Prostate gland (tissue), 2 donors: ENCODE data around the gene RAVER1. TPM values are rescaled to one million over a fixed set of nuclear protein-coding genes. Genes with fewer than 3 reads are reported as not detected.
"Not testable (repeated sequence)": the region's sequence is repeated elsewhere in the genome, so short reads cannot be mapped to it uniquely, and the experiment has no call there.

Experiments
- DNase-seq: peaks from one replicate; pipeline ENCODE4 v3.0.0-alpha.2; 2019; ENCODE audit warnings: low spot score
- H3K27ac ChIP-seq, 2 donors: fragments of 200-600 bp; sonication (generic); 2 replicates each; pipeline ENCODE4 v1.5.1; 2017 to 2019
- H3K27me3 ChIP-seq: fragments of 200-600 bp; sonication (generic); replicated peaks from 2 replicates; pipeline ENCODE4 v1.5.1; 2019; ENCODE audit not compliant: insufficient read depth
- H3K36me3 ChIP-seq, 2 donors: fragments of 200-600 bp; sonication (generic); 1 replicate in 1 of 2; 2 replicates in 1 of 2; pipeline versions ENCODE4 v1.5.1 to v1.8.1; 2017 to 2019
- H3K4me1 ChIP-seq: fragments of 200-600 bp; sonication (generic); replicated peaks from 2 replicates; pipeline ENCODE4 v1.5.1; 2019
- H3K4me3 ChIP-seq, 2 donors: fragments of 200-600 bp; sonication (generic); 2 replicates each; pipeline ENCODE4 v1.5.1; 2017 to 2019
- H3K9me3 ChIP-seq: fragments of 200-600 bp; sonication (generic); 2 replicates; pipeline ENCODE4 v1.5.1; 2017
- CTCF ChIP-seq, 4 experiments: fragments of 200-600 bp in 2 of 4; fragments of 450-650 bp in 2 of 4; sonication (generic) in 2 of 4; IDR thresholded peaks; 1 replicate in 3 of 4; 2 replicates in 1 of 4; pipeline ENCODE4 v1.5.1; 2016 to 2019; ENCODE audit warnings: antibody characterized with exemption in 4 of 4, mild to moderate bottlenecking in 2 of 4, moderate library complexity in 2 of 4
- POLR2A ChIP-seq: fragments of 450-650 bp; IDR thresholded peaks from one replicate; pipeline ENCODE4 v1.6.1; 2016; ENCODE audit warnings: antibody characterized with exemption, mild to moderate bottlenecking
- POLR2AphosphoS5 ChIP-seq: sonication (generic); formaldehyde crosslinking; IDR thresholded peaks from one replicate; pipeline ENCODE4 v1.6.1; 2017; ENCODE audit warnings: antibody characterized with exemption
- WGBS: methylation state at CpG from one replicate; pipeline ENCODE4 v1.1.5; 2018; 5-methylcytosine and 5-hydroxymethylcytosine counted together
- intact Hi-C: fragments of 100-400 bp; cut with DNase I; formaldehyde crosslinking; loops from one replicate; pipeline ENCODE4 v1.14.2; 2022
- total RNA-seq, 2 donors: library from RNA; depleted of rRNA; stranded (reverse); fragments of >200 nt; gene quantifications; one replicate each; pipeline ENCODE4 v1.1.0, GENCODE V29; 2016

Gene RAVER1
- total RNA-seq, 2 donors from 2014 or later, result 50.2 to 53.2 TPM

GRCh38 chr19:10284960-10285278 lies 48.4 kb downstream of the RAVER1 start:
- DNase-seq, result no peak
- Histone ChIP-seq H3K4me3 (no peak overlapping the region), H3K4me1 (peaks cover 1% of the 10 kb centered on the region), H3K36me3 (no peaks in the 10 kb centered on the region), H3K9me3 (no peaks in the 10 kb centered on the region), H3K27me3 (peaks cover 16% of the 10 kb centered on the region), H3K27ac (no peak overlapping the region)
- WGBS, result 88% methylated on average over 13 of the region's 13 CpGs
- intact Hi-C loops, result no loop called here
- TF ChIP-seq CTCF (IDR thresholded peaks at IDR 0.05), result no peak
- TF ChIP-seq POLR2AphosphoS5, result no peak
- no peak for TF ChIP-seq POLR2A

DNA sequence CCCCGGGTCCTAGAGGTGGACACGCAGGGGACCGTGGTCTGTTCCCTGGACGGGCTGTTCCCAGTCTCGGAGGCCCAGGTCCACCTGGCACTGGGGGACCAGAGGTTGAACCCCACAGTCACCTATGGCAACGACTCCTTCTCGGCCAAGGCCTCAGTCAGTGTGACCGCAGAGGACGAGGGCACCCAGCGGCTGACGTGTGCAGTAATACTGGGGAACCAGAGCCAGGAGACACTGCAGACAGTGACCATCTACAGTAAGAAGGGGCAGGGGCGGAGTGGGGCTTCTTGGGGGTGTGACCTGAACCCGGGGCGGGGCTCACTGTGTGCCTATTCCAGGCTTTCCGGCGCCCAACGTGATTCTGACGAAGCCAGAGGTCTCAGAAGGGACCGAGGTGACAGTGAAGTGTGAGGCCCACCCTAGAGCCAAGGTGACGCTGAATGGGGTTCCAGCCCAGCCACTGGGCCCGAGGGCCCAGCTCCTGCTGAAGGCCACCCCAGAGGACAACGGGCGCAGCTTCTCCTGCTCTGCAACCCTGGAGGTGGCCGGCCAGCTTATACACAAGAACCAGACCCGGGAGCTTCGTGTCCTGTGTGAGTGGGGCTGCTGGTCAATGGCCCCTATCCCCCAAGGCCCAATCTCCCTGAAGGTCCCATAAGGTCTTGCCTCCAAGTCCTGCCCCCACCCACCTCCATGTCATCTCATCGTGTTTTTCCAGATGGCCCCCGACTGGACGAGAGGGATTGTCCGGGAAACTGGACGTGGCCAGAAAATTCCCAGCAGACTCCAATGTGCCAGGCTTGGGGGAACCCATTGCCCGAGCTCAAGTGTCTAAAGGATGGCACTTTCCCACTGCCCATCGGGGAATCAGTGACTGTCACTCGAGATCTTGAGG lies 49.0 kb downstream of the RAVER1 start:
- no peak overlapping the region for H3K4me3 ChIP-seq
- DNase-seq, result no peak
- H3K36me3 ChIP-seq, result no peaks in the 10 kb centered on the region
- TF ChIP-seq POLR2AphosphoS5, result no peak
- no peak for TF ChIP-seq POLR2A
- TF ChIP-seq CTCF (IDR thresholded peaks at IDR 0.05), result no peak
- H3K27ac ChIP-seq, result no peak overlapping the region
- H3K27me3 ChIP-seq, result peaks cover 10% of the 10 kb centered on the region
- H3K9me3 ChIP-seq, result no peaks in the 10 kb centered on the region
- intact Hi-C loops, result no loop called here
- WGBS, result 92% methylated on average over 34 of the region's 34 CpGs
- no peaks in the 10 kb centered on the region for H3K4me1 ChIP-seq

DNA sequence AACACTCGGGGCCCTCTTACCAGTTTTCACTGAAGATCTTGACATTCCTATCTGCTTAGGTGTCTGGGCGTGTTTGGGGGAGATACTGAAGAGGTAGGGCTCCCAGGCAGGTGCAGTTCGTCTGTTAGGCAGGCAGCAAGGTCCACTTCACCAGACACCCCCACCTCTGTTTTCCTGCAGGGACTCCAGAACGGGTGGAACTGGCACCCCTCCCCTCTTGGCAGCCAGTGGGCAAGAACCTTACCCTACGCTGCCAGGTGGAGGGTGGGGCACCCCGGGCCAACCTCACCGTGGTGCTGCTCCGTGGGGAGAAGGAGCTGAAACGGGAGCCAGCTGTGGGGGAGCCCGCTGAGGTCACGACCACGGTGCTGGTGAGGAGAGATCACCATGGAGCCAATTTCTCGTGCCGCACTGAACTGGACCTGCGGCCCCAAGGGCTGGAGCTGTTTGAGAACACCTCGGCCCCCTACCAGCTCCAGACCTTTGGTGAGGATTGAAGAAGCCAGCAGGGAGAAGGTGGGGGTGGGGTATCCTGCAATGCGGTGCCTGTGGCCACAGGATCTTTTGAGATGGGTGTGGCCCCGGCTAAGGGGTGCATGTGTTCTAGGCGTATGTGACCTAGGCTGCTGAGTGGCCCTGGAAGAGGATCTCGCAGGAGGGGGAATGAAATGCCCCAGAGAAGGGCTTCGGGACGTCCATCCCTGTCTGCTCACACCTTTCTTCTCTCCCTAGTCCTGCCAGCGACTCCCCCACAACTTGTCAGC lies 49.8 kb downstream of the RAVER1 start:
- WGBS, result 74% methylated on average over 18 of the region's 23 CpGs
- peaks cover 5% of the 10 kb centered on the region for H3K27me3 ChIP-seq
- intact Hi-C loops, result no loop called here
- TF ChIP-seq POLR2A (no peak), CTCF (IDR thresholded peaks at IDR 0.05) (no peak), POLR2AphosphoS5 (no peak)
- H3K4me3 ChIP-seq, result no peak overlapping the region
- no peak overlapping the region for H3K27ac ChIP-seq
- H3K9me3 ChIP-seq, result no peaks in the 10 kb centered on the region
- no peak for DNase-seq
- H3K4me1 ChIP-seq, result no peaks in the 10 kb centered on the region
- H3K36me3 ChIP-seq, result no peaks in the 10 kb centered on the region

- intact Hi-C loops, result not testable (repeated sequence)
- WGBS, result 96% methylated on average over 5 of the region's 5 CpGs
Measured at GRCh38 chr19:10282043-10282442, 51.3 kb downstream of the RAVER1 start.

DNA sequence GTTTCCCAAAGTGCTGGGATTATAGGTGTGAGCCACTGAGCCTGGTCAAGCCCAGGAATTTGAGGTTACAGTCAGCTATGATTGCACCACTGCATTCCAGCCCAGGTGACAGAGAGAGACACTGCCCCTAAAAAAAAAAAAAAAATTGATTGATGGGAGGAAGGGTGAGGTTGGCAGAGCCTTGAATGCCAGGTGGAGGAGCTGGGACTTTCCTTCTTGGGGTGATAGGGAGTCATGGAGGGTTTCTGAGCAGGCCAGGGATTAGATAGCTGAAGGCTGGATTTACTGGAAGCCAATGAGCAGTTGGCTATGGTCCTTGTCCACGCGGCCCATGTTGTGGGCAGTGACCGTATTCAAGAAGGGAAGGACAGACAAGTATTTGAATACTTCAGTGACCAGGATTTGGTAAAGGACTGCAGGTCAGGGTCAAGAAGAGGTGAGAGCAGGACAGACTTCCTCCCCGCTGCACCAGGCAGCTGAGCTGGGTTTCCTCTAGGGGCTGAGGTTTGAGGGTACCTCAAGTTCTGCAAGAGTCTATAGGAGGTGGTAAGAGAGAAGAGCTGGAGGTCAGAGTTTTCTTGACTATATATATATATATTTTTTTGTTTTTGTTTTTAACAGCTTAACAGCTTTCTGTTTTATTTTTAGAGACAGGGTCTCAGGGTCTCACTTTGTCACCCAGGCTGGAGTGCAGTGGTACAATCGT lies 53.4 kb downstream of the RAVER1 start:
- no peak for DNase-seq
- 84% methylated on average over 5 of the region's 5 CpGs for WGBS
- no peak for TF ChIP-seq POLR2A
- TF ChIP-seq POLR2AphosphoS5, result no peak
- TF ChIP-seq CTCF (IDR thresholded peaks at IDR 0.05), result no peak
- intact Hi-C loops, result no loop called here
- Histone ChIP-seq H3K27ac (no peak overlapping the region), H3K4me1 (no peaks in the 10 kb centered on the region), H3K27me3 (no peaks in the 10 kb centered on the region), H3K9me3 (no peaks in the 10 kb centered on the region), H3K36me3 (no peaks in the 10 kb centered on the region), H3K4me3 (no peak overlapping the region)

More at GRCh38 chr19:10282043-10282442, 51.3 kb downstream of the RAVER1 start:
- DNase-seq, H3K4me3 ChIP-seq, H3K9me3 ChIP-seq, H3K36me3 ChIP-seq, H3K4me1 ChIP-seq, H3K27me3 ChIP-seq, H3K27ac ChIP-seq: not testable (repeated sequence)
